ENCODE results near the gene CFAP99. TPM values are rescaled to one million over a fixed set of nuclear protein-coding genes. Genes with fewer than 3 reads are reported as not detected.

CFAP99 gene
- total and polyA plus RNA-seq, 2 of the 4 experiments (the other 2 are of a cell fraction), result not detected

- no peak for TF ChIP-seq MAFK (IDR thresholded peaks at IDR 0.05; ENCODE audit: low read depth, low read length)
Measured at GRCh38 chr4:2489081-2489805, 70.5 kb downstream of the CFAP99 start (continued).

- TF ChIP-seq RAD21 (IDR thresholded peaks at IDR 0.05; ENCODE audit: low read length) (no peak), POLR2A (IDR thresholded peaks at IDR 0.05; ENCODE audit: low read depth, low read length) (no peak), BHLHE40 (IDR thresholded peaks at IDR 0.05; ENCODE audit: low read depth, low read length) (no peak), SMC3 (IDR thresholded peaks at IDR 0.05; ENCODE audit: low read depth, low read length) (no peak), RCOR1 (IDR thresholded peaks at IDR 0.05; ENCODE audit: insufficient replicate concordance, low read length) (no peak)
- no peak overlapping the region for H2AFZ ChIP-seq (replicated peaks; ENCODE audit: low read length, poor library complexity)
- no peak overlapping the region for H3K18ac ChIP-seq (ENCODE audit: low read depth, low read length)
- peak overlapping the region; percentile 50 for H2BK5ac ChIP-seq (ENCODE audit: low read depth, low read length, poor library complexity, severe bottlenecking)
- peak overlapping the region; percentile 31; the same call in 1 of the 2 replicates for H3K27ac ChIP-seq (ENCODE audit: insufficient read depth, low read length)
- WGBS, 2 experiments (ENCODE audit: extremely low coverage in 2 of 2, insufficient read length in 1 of 2), result no CpG with 5 or more reads among the region's 9 CpGs
- H4K8ac ChIP-seq (ENCODE audit: low read depth in 2 of 2, low read length in 2 of 2), result peak overlapping the region in 1 of 2 experiments; percentile 29; a peak in 1 of 4 replicates
- no TSS peak for BruUV-seq (replicated peaks)
- intact Hi-C loops (cut with micrococcal nuclease), result no loop called here
- H3K36me3 ChIP-seq (ENCODE audit: control insufficient read depth, insufficient read depth, low read length), result peaks cover 31% of the 10 kb centered on the region
- H2AK5ac ChIP-seq (ENCODE audit: low read depth, low read length), result peak overlapping the region; percentile 20; the same call in 1 of the 2 replicates
- no peak overlapping the region for H2BK15ac ChIP-seq (ENCODE audit: low read depth, low read length)
- no peak for DNase-seq
- peaks cover 27 to 81% of the 10 kb centered on the region in 2 experiments for H3K79me1 ChIP-seq (ENCODE audit: low read depth in 1 of 2, low read length in 2 of 2)
- peak; percentile 10; the same call in 1 of the 2 replicates for ATAC-seq (ENCODE audit: low read depth)
- no peaks in the 10 kb centered on the region for H3K9me3 ChIP-seq (ENCODE audit: control insufficient read depth, insufficient read depth, low read length)
- dilution Hi-C loops (cut with HindIII; ENCODE audit: low sequenced_read_pairs, unreplicated experiment), result no loop called here
- H2BK20ac ChIP-seq (ENCODE audit: low read depth, low read length), result no peak overlapping the region
- H4K91ac ChIP-seq (ENCODE audit: insufficient read depth, low read depth, low read length), result peak overlapping the region; percentile 63; the same call in 1 of the 2 replicates
- peaks cover 48% of the 10 kb centered on the region for H3K9me1 ChIP-seq (ENCODE audit: insufficient read depth, low read length)
- H3K27me3 ChIP-seq (ENCODE audit: control insufficient read depth, insufficient read depth, low read length), result no peaks in the 10 kb centered on the region
- in situ Hi-C loops (cut with MboI; ENCODE audit: low sequenced_read_pairs), result no loop called here
- peaks cover 82% of the 10 kb centered on the region for H4K20me1 ChIP-seq (ENCODE audit: insufficient read depth, low read length)
- peak overlapping the region; percentile 53 for H2BK120ac ChIP-seq (ENCODE audit: low read depth, low read length)
- H3K4ac ChIP-seq (ENCODE audit: low read depth, low read length), result peak overlapping the region; percentile 43
- no peak overlapping the region for H3K56ac ChIP-seq (ENCODE audit: extremely low read depth, insufficient read depth, low read length)
- ChIA-PET CTCF (no interaction called here), POLR2A (ENCODE audit: unreplicated experiment) (no interaction called here)
- H3K9ac ChIP-seq (ENCODE audit: low read depth, low read length), result no peak overlapping the region
- peak overlapping the region; percentile 76 for H2AK9ac ChIP-seq (replicated peaks; ENCODE audit: low read depth, low read length, poor library complexity)
- no peak overlapping the region; the same call in 1 of the 2 replicates for H3K23ac ChIP-seq (ENCODE audit: low read depth, low read length)
- H3K4me3 ChIP-seq (ENCODE audit: insufficient read depth, low read depth, low read length), result no peak overlapping the region
- no peak overlapping the region for H4K5ac ChIP-seq (ENCODE audit: low read depth, low read length)
- no peak overlapping the region for H3K14ac ChIP-seq (replicated peaks; ENCODE audit: low read depth, low read length)
- peaks cover 4% of the 10 kb centered on the region for H3K4me1 ChIP-seq (ENCODE audit: control insufficient read depth, insufficient read depth, low read length)
- no peak overlapping the region for H3K4me2 ChIP-seq (ENCODE audit: low read depth, low read length)
Measured at GRCh38 chr4:2489841-2490552, 71.2 kb downstream of the CFAP99 start.

All from IMR-90 (cell line).